GM23338 (cell line): ENCODE results near the gene PPP6R3. TPM values are rescaled to one million over a fixed set of nuclear protein-coding genes. Genes with fewer than 3 reads are reported as not detected.

Source experiments
- ATAC-seq: fragments of 200-7000 bp; cut with Tn5 transposase; 3 replicates; pipeline ENCODE4 v1.9.1; 2020
- DNase-seq: peaks from one replicate; pipeline ENCODE4 v3.0.0-alpha.2; 2015; ENCODE audit warnings: low spot score
- H2AFZ ChIP-seq: fragments of 200-600 bp; sonication (generic); 2 replicates; pipeline ENCODE4 v1.8.0; 2016; ENCODE audit warnings: antibody characterized with exemption, mild to moderate bottlenecking, moderate library complexity
- H3F3A ChIP-seq: fragments of 200-600 bp; sonication (generic); replicated peaks from 2 replicates; pipeline ENCODE4 v1.8.0; 2017; ENCODE audit warnings: antibody characterized with exemption, mixed run types, low read depth
- H3K27ac ChIP-seq: fragments of 200-600 bp; sonication (generic); 2 replicates; pipeline ENCODE4 v1.6.1; 2016; ENCODE audit warnings: low read depth
- H3K27me3 ChIP-seq: fragments of 200-600 bp; sonication (generic); 2 replicates; pipeline ENCODE4 v1.8.0; 2016; ENCODE audit warnings: mild to moderate bottlenecking, mixed run types, moderate library complexity; ENCODE audit not compliant: insufficient read depth
- H3K36me3 ChIP-seq: fragments of 200-600 bp; sonication (generic); 2 replicates; pipeline ENCODE4 v1.8.0; 2016; ENCODE audit warnings: mild to moderate bottlenecking; ENCODE audit not compliant: insufficient read depth
- H3K4me1 ChIP-seq: fragments of 200-600 bp; sonication (generic); 2 replicates; pipeline ENCODE4 v1.8.0; 2016; ENCODE audit warnings: mild to moderate bottlenecking, moderate library complexity; ENCODE audit not compliant: insufficient read depth
- H3K4me2 ChIP-seq: fragments of 200-600 bp; sonication (generic); 2 replicates; pipeline ENCODE4 v1.7.1; 2017; ENCODE audit warnings: mixed run types
- H3K4me3 ChIP-seq: fragments of 200-600 bp; sonication (generic); 2 replicates; pipeline ENCODE4 v1.6.1; 2016; ENCODE audit warnings: mixed run types
- H3K79me2 ChIP-seq: fragments of 200-600 bp; sonication (generic); replicated peaks from 2 replicates; pipeline ENCODE4 v1.8.0; 2017; ENCODE audit warnings: mild to moderate bottlenecking; ENCODE audit not compliant: insufficient read depth
- H3K9me2 ChIP-seq: fragments of 200-600 bp; sonication (generic); 2 replicates; pipeline ENCODE4 v1.8.0; 2017; ENCODE audit not compliant: insufficient read depth
- H4K20me1 ChIP-seq: fragments of 200-600 bp; sonication (generic); replicated peaks from 2 replicates; pipeline ENCODE4 v1.8.0; 2017; ENCODE audit warnings: mild to moderate bottlenecking; ENCODE audit not compliant: insufficient read depth
- H3K27ac Mint-ChIP-seq: 2 replicates; pipeline ENCODE4 v1.8.0; 2020; ENCODE audit warnings: inconsistent platforms, mild to moderate bottlenecking, moderate library complexity, mixed read lengths
- H3K27me3 Mint-ChIP-seq: 3 replicates; pipeline ENCODE4 v1.8.0; 2022; ENCODE audit warnings: low read depth, mild to moderate bottlenecking, moderate library complexity, mixed read lengths, inconsistent platforms; ENCODE audit not compliant: insufficient read depth, poor library complexity
- H3K36me3 Mint-ChIP-seq: 3 replicates; pipeline ENCODE4 v1.8.0; 2021; ENCODE audit warnings: low read depth, mild to moderate bottlenecking, inconsistent platforms, moderate library complexity, mixed read lengths
- H3K4me1 Mint-ChIP-seq: 3 replicates; pipeline ENCODE4 v1.8.0; 2020; ENCODE audit warnings: mild to moderate bottlenecking, inconsistent platforms, mixed read lengths
- H3K4me3 Mint-ChIP-seq: 3 replicates; pipeline ENCODE4 v1.8.0; 2021; ENCODE audit warnings: moderate library complexity, mild to moderate bottlenecking, inconsistent platforms, mixed read lengths
- H3K9me3 Mint-ChIP-seq: 3 replicates; pipeline ENCODE4 v1.8.0; 2020; ENCODE audit warnings: moderate library complexity, mild to moderate bottlenecking, inconsistent platforms, mixed read lengths
- CREB1 ChIP-seq: fragments of 250-450 bp; sonication (Bioruptor Pico); IDR thresholded peaks from 2 replicates; pipeline ENCODE4 v1.5.0; 2020; ENCODE audit warnings: low read depth, mild to moderate bottlenecking, moderate library complexity
- EZH2 ChIP-seq: fragments of 200-600 bp; sonication (generic); IDR thresholded peaks from one replicate; pipeline ENCODE4 v1.8.0; 2017; ENCODE audit warnings: antibody characterized with exemption, mild to moderate bottlenecking, low read depth; ENCODE audit not compliant: unreplicated experiment
- EZH2phosphoT487 ChIP-seq: fragments of 200-600 bp; sonication (generic); IDR thresholded peaks from one replicate; pipeline ENCODE4 v1.8.1; 2018; ENCODE audit warnings: antibody characterized with exemption; ENCODE audit not compliant: unreplicated experiment
- JUNB ChIP-seq: IDR thresholded peaks from one replicate; pipeline ENCODE4 v1.6.1; 2016; ENCODE audit warnings: antibody characterized with exemption; ENCODE audit not compliant: unreplicated experiment
- NANOG ChIP-seq: IDR thresholded peaks from 2 replicates; pipeline ENCODE4 v1.6.1; 2016; ENCODE audit warnings: antibody characterized with exemption, borderline replicate concordance
- POLR2AphosphoS5 ChIP-seq: IDR thresholded peaks from 2 replicates; pipeline ENCODE4 v1.6.1; 2016; ENCODE audit warnings: antibody characterized with exemption, low read depth
- STAT1 ChIP-seq: IDR thresholded peaks from one replicate; pipeline ENCODE4 v1.6.1; 2016; ENCODE audit warnings: antibody characterized with exemption; ENCODE audit not compliant: unreplicated experiment
- ZNF114 ChIP-seq: fragments of 250-450 bp; sonication (Bioruptor Pico); IDR thresholded peaks from 2 replicates; pipeline ENCODE4 v1.5.0; 2020; ENCODE audit warnings: mild to moderate bottlenecking, moderate library complexity
- ZNF331 ChIP-seq: fragments of 250-450 bp; sonication (Bioruptor Pico); IDR thresholded peaks from 2 replicates; pipeline ENCODE4 v1.5.0; 2020; ENCODE audit warnings: low read depth, mild to moderate bottlenecking, moderate library complexity
- polyA plus RNA-seq: library from polyadenylated mRNA; unstranded; fragments of >200 nt; fragmentation: Nextera tagmentation; extraction: Ambion mirVana; gene quantifications from 2 replicates; pipeline ENCODE4 v1.2.1, GENCODE V29; 2016
- total RNA-seq: library from RNA; depleted of rRNA; stranded (reverse); fragments of >200 nt; shearing (Covaris generic); gene quantifications from 2 replicates; pipeline ENCODE4 v1.2.3, GENCODE V29; 2014
- TF ChIP-seq, protein P1 (sequence below): IDR thresholded peaks from one replicate; pipeline ENCODE4 v1.6.1; 2018; ENCODE audit warnings: antibody characterized with exemption; ENCODE audit not compliant: unreplicated experiment
- TF ChIP-seq, protein P2 (sequence below): fragments of 250-450 bp; sonication (Bioruptor Pico); IDR thresholded peaks from 2 replicates; pipeline ENCODE4 v1.5.0; 2020; ENCODE audit warnings: mild to moderate bottlenecking, moderate library complexity

PPP6R3 gene
- total and polyA plus RNA-seq, 2 experiments from 2014 or later, result 170 to 268 TPM

DNA sequence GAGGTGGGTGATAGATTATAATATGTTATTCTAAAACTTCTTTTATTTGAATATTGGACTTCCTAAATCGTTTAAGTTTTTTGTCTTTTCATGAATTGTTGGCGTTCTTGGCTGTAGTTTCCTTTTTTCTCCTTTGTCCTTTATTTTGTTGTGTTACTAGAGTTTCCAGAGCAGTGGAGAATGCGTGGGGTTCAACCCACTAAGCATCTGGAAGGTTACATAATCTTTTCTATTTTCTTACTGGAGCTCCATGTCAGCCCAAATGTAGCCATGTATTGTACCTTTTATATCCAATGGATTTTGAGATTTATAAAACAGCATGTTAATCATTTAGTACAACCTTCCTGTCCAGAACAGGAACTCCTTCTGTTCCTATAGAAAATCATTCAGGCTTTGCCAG is 63.2 kb downstream of the PPP6R3 start (continued):
- TF ChIP-seq, protein P1, sequence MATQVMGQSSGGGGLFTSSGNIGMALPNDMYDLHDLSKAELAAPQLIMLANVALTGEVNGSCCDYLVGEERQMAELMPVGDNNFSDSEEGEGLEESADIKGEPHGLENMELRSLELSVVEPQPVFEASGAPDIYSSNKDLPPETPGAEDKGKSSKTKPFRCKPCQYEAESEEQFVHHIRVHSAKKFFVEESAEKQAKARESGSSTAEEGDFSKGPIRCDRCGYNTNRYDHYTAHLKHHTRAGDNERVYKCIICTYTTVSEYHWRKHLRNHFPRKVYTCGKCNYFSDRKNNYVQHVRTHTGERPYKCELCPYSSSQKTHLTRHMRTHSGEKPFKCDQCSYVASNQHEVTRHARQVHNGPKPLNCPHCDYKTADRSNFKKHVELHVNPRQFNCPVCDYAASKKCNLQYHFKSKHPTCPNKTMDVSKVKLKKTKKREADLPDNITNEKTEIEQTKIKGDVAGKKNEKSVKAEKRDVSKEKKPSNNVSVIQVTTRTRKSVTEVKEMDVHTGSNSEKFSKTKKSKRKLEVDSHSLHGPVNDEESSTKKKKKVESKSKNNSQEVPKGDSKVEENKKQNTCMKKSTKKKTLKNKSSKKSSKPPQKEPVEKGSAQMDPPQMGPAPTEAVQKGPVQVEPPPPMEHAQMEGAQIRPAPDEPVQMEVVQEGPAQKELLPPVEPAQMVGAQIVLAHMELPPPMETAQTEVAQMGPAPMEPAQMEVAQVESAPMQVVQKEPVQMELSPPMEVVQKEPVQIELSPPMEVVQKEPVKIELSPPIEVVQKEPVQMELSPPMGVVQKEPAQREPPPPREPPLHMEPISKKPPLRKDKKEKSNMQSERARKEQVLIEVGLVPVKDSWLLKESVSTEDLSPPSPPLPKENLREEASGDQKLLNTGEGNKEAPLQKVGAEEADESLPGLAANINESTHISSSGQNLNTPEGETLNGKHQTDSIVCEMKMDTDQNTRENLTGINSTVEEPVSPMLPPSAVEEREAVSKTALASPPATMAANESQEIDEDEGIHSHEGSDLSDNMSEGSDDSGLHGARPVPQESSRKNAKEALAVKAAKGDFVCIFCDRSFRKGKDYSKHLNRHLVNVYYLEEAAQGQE, result no peak
- TF ChIP-seq JUNB (no peak), POLR2AphosphoS5 (no peak), STAT1 (no peak), NANOG (no peak), EZH2phosphoT487 (no peak)

DNA sequence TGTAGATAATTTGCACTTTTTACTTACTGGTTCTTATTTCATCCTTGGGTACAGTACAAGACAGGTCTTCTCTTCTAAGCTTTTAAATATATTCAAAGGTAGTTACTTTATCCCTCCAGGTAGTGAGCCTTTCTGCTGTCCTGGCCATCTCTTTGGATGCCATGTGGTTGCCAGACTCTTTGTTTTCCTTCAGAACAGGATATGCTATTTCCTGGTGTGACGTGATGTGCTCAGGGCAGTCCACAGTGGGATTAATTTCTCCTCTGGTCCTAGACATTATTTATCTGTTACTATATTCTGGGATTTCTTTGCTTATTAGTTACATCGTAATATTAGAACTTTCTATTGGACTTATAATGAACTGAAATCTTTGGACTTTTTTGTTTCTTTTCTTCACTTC is 63.7 kb downstream of the PPP6R3 start:
- peaks cover 13% of the 10 kb centered on the region for H3K36me3 ChIP-seq
- TF ChIP-seq EZH2phosphoT487 (no peak), EZH2 (no peak), JUNB (no peak), CREB1 (CRISPR knock-in tag) (no peak), ZNF331 (no peak), NANOG (no peak), POLR2AphosphoS5 (no peak), ZNF114 (CRISPR knock-in tag) (no peak), STAT1 (no peak)
- TF ChIP-seq, protein P1, result no peak
- TF ChIP-seq, protein P2, sequence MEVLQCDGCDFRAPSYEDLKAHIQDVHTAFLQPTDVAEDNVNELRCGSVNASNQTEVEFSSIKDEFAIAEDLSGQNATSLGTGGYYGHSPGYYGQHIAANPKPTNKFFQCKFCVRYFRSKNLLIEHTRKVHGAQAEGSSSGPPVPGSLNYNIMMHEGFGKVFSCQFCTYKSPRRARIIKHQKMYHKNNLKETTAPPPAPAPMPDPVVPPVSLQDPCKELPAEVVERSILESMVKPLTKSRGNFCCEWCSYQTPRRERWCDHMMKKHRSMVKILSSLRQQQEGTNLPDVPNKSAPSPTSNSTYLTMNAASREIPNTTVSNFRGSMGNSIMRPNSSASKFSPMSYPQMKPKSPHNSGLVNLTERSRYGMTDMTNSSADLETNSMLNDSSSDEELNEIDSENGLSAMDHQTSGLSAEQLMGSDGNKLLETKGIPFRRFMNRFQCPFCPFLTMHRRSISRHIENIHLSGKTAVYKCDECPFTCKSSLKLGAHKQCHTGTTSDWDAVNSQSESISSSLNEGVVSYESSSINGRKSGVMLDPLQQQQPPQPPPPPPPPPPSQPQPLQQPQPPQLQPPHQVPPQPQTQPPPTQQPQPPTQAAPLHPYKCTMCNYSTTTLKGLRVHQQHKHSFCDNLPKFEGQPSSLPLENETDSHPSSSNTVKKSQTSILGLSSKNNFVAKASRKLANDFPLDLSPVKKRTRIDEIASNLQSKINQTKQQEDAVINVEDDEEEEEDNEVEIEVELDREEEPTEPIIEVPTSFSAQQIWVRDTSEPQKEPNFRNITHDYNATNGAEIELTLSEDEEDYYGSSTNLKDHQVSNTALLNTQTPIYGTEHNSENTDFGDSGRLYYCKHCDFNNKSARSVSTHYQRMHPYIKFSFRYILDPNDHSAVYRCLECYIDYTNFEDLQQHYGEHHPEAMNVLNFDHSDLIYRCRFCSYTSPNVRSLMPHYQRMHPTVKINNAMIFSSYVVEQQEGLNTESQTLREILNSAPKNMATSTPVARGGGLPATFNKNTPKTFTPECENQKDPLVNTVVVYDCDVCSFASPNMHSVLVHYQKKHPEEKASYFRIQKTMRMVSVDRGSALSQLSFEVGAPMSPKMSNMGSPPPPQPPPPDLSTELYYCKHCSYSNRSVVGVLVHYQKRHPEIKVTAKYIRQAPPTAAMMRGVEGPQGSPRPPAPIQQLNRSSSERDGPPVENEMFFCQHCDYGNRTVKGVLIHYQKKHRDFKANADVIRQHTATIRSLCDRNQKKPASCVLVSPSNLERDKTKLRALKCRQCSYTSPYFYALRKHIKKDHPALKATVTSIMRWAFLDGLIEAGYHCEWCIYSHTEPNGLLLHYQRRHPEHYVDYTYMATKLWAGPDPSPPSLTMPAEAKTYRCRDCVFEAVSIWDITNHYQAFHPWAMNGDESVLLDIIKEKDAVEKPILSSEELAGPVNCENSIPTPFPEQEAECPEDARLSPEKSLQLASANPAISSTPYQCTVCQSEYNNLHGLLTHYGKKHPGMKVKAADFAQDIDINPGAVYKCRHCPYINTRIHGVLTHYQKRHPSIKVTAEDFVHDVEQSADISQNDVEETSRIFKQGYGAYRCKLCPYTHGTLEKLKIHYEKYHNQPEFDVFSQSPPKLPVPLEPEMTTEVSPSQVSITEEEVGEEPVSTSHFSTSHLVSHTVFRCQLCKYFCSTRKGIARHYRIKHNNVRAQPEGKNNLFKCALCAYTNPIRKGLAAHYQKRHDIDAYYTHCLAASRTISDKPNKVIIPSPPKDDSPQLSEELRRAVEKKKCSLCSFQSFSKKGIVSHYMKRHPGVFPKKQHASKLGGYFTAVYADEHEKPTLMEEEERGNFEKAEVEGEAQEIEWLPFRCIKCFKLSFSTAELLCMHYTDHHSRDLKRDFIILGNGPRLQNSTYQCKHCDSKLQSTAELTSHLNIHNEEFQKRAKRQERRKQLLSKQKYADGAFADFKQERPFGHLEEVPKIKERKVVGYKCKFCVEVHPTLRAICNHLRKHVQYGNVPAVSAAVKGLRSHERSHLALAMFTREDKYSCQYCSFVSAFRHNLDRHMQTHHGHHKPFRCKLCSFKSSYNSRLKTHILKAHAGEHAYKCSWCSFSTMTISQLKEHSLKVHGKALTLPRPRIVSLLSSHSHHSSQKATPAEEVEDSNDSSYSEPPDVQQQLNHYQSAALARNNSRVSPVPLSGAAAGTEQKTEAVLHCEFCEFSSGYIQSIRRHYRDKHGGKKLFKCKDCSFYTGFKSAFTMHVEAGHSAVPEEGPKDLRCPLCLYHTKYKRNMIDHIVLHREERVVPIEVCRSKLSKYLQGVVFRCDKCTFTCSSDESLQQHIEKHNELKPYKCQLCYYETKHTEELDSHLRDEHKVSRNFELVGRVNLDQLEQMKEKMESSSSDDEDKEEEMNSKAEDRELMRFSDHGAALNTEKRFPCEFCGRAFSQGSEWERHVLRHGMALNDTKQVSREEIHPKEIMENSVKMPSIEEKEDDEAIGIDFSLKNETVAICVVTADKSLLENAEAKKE, result no peak

More for the DNA sequence above, 63.7 kb downstream of the PPP6R3 start:
- no peak overlapping the region for H3K4me2 ChIP-seq
- no peak overlapping the region for H2AFZ ChIP-seq
- peaks cover 47% of the 10 kb centered on the region for H4K20me1 ChIP-seq
- Mint-ChIP-seq H3K4me1 (peaks cover 37% of the 10 kb centered on the region), H3K27ac (no peak overlapping the region), H3K27me3 (no peaks in the 10 kb centered on the region), H3K9me3 (no peaks in the 10 kb centered on the region), H3K4me3 (no peak overlapping the region), H3K36me3 (peaks cover 77% of the 10 kb centered on the region)
- H3K79me2 ChIP-seq, result peaks cover 98% of the 10 kb centered on the region
- no peaks in the 10 kb centered on the region for H3K9me2 ChIP-seq
- 0 out of 2 replicates have a peak, but pooled peaks cover 4% of the 10 kb centered on the region for H3K4me1 ChIP-seq
- no peaks in the 10 kb centered on the region for H3F3A ChIP-seq
- H3K4me3 ChIP-seq, result no peak overlapping the region
- H3K27ac ChIP-seq, result no peak overlapping the region; the same call in 1 of the 2 replicates
- DNase-seq (no peak), ATAC-seq (no peak)
- no peaks in the 10 kb centered on the region for H3K27me3 ChIP-seq
